K562 (cell line): ENCODE data around the gene FYB1. TPM values are rescaled to one million over a fixed set of nuclear protein-coding genes. Genes with fewer than 3 reads are reported as not detected.

Source experiments
- LARP7 ChIP-seq: fragments of 450-650 bp; IDR thresholded peaks from 2 replicates; pipeline ENCODE4 v1.6.1; 2016
- MBD1 ChIP-seq: fragments of 250-450 bp; sonication (Bioruptor Pico); IDR thresholded peaks from 2 replicates; pipeline ENCODE4 v1.8.0; 2022; ENCODE audit warnings: inconsistent platforms
- MECOM ChIP-seq: fragments of 250-450 bp; sonication (Bioruptor Pico); IDR thresholded peaks from 2 replicates; pipeline ENCODE4 v1.8.0; 2022; ENCODE audit warnings: inconsistent platforms
- MLLT1 ChIP-seq, 2 experiments: fragments of 450-650 bp; IDR thresholded peaks; 2 replicates each; pipeline ENCODE4 v1.6.1; 2016
- NR2C2 ChIP-seq, 2 experiments: fragments of 200-800 bp in 1 of 2; sonication (Bioruptor generic) in 1 of 2; sonication (generic) in 1 of 2; formaldehyde crosslinking in 1 of 2; IDR thresholded peaks; 2 replicates each; pipeline versions ENCODE4 v1.6.1 to v1.8.0; 2016 to 2022; ENCODE audit warnings: mild to moderate bottlenecking in 1 of 2, missing compliant biosample characterization in 1 of 2, missing genetic modification characterization in 1 of 2, missing genetic modification reagents in 1 of 2
- PHF21A ChIP-seq: fragments of 450-650 bp; IDR thresholded peaks from 2 replicates; pipeline ENCODE4 v1.6.1; 2017; ENCODE audit warnings: low read depth, borderline replicate concordance
- PKNOX1 ChIP-seq: fragments of 450-650 bp; IDR thresholded peaks from 2 replicates; pipeline ENCODE4 v1.6.1; 2016
- RAD51 ChIP-seq: fragments of 450-650 bp; IDR thresholded peaks from 2 replicates; pipeline ENCODE4 v1.7.1; 2016; ENCODE audit warnings: low read depth, mild to moderate bottlenecking, borderline replicate concordance
- ZEB2 ChIP-seq: fragments of 450-650 bp; IDR thresholded peaks from 2 replicates; pipeline ENCODE4 v1.6.1; 2016
- ZNF121 ChIP-seq: sonication (generic); formaldehyde crosslinking; conservative IDR thresholded peaks from 2 replicates; pipeline ENCODE4 v1.8.0; 2022; ENCODE audit warnings: missing genetic modification reagents
- ZNF174 ChIP-seq: fragments of 250-450 bp; sonication (Bioruptor Pico); IDR thresholded peaks from 2 replicates; pipeline ENCODE4 v1.4.0; 2020; ENCODE audit warnings: mild to moderate bottlenecking
- ZNF561 ChIP-seq: fragments of 450-650 bp; formaldehyde crosslinking; conservative IDR thresholded peaks from 2 replicates; pipeline ENCODE4 v1.4.0; 2020; ENCODE audit warnings: mild to moderate bottlenecking, moderate library complexity
- ZSCAN32 ChIP-seq: fragments of 450-650 bp; formaldehyde crosslinking; IDR thresholded peaks from 2 replicates; pipeline ENCODE4 v1.4.0; 2020; ENCODE audit warnings: mild to moderate bottlenecking, moderate library complexity
- polyA plus RNA-seq, 8 experiments: library from polyadenylated mRNA; depleted of rRNA in 4 of 8; stranded (reverse) in 5 of 8; unstranded in 3 of 8; fragments of >200 nt; fragmentation: Nextera tagmentation in 2 of 8; fragmentation: Illumina TruSeq in 1 of 8; extraction: Ambion mirVana in 2 of 8; extraction: Trizol in 1 of 8; gene quantifications; 2 replicates each; pipeline versions ENCODE4 v1.2.1 to v1.2.3, GENCODE V29; 2011 to 2014; ENCODE audit warnings: inconsistent platforms in 1 of 8, missing spikeins in 1 of 8
- total RNA-seq, 7 experiments: library from RNA; depleted of rRNA in 6 of 7; stranded (reverse); fragments of >200 nt in 6 of 7; fragmentation: Illumina TruSeq in 2 of 7; extraction: Trizol in 2 of 7; gene quantifications; 2 replicates each; pipeline versions ENCODE4 v1.2.1 to v1.2.3, GENCODE V29; 2011 to 2021; ENCODE audit warnings: low replicate concordance in 1 of 7
- TF ChIP-seq, protein P1 (sequence below): fragments of 450-650 bp; conservative IDR thresholded peaks from 2 replicates; pipeline ENCODE4 v1.6.1; 2016; ENCODE audit warnings: missing genetic modification characterization, low read depth, mild to moderate bottlenecking, control low read depth, missing compliant biosample characterization
- TF ChIP-seq, protein P2 (sequence below): sonication (generic); formaldehyde crosslinking; IDR thresholded peaks from 2 replicates; pipeline ENCODE4 v1.8.0; 2023; ENCODE audit warnings: missing genetic modification reagents, mild to moderate bottlenecking, borderline replicate concordance

The FYB1 gene
- total and polyA plus RNA-seq, 9 of the 15 experiments (the other 6 are each of a cell fraction or from before 2014, with no cell fraction given): 4.7 to 31.5 (median 9.7) TPM

- TF ChIP-seq, protein P1, sequence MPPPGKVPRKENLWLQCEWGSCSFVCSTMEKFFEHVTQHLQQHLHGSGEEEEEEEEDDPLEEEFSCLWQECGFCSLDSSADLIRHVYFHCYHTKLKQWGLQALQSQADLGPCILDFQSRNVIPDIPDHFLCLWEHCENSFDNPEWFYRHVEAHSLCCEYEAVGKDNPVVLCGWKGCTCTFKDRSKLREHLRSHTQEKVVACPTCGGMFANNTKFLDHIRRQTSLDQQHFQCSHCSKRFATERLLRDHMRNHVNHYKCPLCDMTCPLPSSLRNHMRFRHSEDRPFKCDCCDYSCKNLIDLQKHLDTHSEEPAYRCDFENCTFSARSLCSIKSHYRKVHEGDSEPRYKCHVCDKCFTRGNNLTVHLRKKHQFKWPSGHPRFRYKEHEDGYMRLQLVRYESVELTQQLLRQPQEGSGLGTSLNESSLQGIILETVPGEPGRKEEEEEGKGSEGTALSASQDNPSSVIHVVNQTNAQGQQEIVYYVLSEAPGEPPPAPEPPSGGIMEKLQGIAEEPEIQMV (tag): no peak
- TF ChIP-seq NR2C2 (CRISPR knock-in tag; IDR thresholded peaks at IDR 0.05): no peak
- TF ChIP-seq NR2C2 (tag; IDR thresholded peaks at IDR 0.05): 0 out of 2 replicates have a peak, but pooled peaks have one; percentile 18
- 0 out of 2 replicates have a peak, but pooled peaks have one; percentile 43 for TF ChIP-seq MECOM (CRISPR knock-in tag)
- TF ChIP-seq ZEB2: 0 out of 2 replicates have a peak, but pooled peaks have one; percentile 15
- no peak for TF ChIP-seq MLLT1 (IDR thresholded peaks at IDR 0.05)
- no peak for TF ChIP-seq PHF21A
- TF ChIP-seq ZNF121 (CRISPR knock-in tag): no peak
- TF ChIP-seq RAD51: no peak
- TF ChIP-seq MBD1 (CRISPR knock-in tag): peak; percentile 45; the same call in 1 of the 2 replicates
- TF ChIP-seq LARP7: no peak
- no peak for TF ChIP-seq ZNF174
- TF ChIP-seq ZNF561: no peak
- TF ChIP-seq, protein P2, sequence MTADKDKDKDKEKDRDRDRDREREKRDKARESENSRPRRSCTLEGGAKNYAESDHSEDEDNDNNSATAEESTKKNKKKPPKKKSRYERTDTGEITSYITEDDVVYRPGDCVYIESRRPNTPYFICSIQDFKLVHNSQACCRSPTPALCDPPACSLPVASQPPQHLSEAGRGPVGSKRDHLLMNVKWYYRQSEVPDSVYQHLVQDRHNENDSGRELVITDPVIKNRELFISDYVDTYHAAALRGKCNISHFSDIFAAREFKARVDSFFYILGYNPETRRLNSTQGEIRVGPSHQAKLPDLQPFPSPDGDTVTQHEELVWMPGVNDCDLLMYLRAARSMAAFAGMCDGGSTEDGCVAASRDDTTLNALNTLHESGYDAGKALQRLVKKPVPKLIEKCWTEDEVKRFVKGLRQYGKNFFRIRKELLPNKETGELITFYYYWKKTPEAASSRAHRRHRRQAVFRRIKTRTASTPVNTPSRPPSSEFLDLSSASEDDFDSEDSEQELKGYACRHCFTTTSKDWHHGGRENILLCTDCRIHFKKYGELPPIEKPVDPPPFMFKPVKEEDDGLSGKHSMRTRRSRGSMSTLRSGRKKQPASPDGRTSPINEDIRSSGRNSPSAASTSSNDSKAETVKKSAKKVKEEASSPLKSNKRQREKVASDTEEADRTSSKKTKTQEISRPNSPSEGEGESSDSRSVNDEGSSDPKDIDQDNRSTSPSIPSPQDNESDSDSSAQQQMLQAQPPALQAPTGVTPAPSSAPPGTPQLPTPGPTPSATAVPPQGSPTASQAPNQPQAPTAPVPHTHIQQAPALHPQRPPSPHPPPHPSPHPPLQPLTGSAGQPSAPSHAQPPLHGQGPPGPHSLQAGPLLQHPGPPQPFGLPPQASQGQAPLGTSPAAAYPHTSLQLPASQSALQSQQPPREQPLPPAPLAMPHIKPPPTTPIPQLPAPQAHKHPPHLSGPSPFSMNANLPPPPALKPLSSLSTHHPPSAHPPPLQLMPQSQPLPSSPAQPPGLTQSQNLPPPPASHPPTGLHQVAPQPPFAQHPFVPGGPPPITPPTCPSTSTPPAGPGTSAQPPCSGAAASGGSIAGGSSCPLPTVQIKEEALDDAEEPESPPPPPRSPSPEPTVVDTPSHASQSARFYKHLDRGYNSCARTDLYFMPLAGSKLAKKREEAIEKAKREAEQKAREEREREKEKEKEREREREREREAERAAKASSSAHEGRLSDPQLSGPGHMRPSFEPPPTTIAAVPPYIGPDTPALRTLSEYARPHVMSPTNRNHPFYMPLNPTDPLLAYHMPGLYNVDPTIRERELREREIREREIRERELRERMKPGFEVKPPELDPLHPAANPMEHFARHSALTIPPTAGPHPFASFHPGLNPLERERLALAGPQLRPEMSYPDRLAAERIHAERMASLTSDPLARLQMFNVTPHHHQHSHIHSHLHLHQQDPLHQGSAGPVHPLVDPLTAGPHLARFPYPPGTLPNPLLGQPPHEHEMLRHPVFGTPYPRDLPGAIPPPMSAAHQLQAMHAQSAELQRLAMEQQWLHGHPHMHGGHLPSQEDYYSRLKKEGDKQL (CRISPR knock-in tag): no peak
- TF ChIP-seq PKNOX1: 0 out of 2 replicates have a peak, but pooled peaks have one; percentile 8
- no peak for TF ChIP-seq ZSCAN32 (CRISPR knock-in tag)
Observed at GRCh38 chr5:39223565-39224156, 4.3 kb upstream of the FYB1 start (continued).
